Stimulated activated CD8-positive, alpha-beta memory T cell treated with anti-CD3 and anti-CD28 coated beads, Interleukin-12 subunit alpha, Interleukin-12 subunit beta, amount 100 ng/mL, for 24 hours (primary cell): ENCODE measurements around the gene BMP8B.
"Not testable (repeated sequence)": the region's sequence is repeated elsewhere in the genome, so short reads cannot be mapped to it uniquely, and the experiment has no call there.

Source experiments
- DNase-seq: peaks from one replicate; pipeline ENCODE4 v3.0.0-alpha.2; 2020; ENCODE audit errors: extremely low read depth

The BMP8B gene

DNA sequence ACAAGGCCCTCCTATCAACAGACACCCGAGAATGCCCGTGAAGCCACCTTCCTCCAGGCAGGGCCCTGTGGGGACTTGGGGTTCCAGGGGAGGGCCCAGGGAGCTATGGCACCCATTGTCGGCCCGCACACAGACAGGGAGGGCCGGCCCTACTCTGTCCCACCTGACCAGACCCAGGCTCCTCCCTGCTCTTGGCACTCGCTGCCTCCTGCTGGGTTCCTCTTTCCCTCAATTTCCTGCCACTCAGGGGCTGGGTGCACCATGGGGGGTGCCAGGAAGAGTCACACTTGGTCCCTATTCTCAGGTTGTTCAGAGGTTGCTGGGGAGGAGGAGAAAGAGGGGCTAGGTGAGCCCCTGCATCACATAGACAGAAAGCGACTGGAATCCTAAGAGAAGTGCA lies 9.5 kb downstream of the BMP8B start:
- no peak for DNase-seq

DNA sequence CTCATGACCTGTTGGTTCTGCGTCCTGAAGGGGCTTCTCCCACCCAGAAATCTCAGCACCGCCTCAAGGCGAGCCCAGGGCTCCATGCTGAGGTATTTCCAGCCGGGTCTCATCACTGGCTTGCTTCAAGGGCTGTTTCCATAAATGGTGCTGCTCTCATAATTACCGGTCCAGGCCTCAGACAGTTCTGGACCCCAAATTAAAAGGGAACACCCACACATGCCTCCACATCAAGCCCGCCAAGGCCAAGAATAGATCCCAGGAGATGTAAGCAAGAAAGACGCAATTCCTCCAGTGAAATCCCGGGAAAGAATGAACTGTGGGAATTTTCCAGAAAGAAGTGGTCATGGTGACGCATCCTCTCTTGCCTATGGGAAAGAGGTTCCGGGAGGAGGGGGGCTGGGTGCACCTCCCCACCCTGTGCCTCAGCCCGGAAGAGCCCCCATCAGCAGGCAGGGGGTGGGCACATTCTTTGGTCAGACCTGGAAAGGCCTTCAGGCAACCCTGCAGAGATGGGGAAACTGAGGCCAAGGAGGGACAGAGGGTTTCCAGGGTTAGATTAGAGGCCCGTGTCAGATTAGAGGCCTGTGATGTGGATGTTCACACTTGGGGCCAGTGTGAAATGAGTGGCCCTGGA lies 10.1 kb downstream of the BMP8B start:
- not testable (repeated sequence) for DNase-seq

DNA sequence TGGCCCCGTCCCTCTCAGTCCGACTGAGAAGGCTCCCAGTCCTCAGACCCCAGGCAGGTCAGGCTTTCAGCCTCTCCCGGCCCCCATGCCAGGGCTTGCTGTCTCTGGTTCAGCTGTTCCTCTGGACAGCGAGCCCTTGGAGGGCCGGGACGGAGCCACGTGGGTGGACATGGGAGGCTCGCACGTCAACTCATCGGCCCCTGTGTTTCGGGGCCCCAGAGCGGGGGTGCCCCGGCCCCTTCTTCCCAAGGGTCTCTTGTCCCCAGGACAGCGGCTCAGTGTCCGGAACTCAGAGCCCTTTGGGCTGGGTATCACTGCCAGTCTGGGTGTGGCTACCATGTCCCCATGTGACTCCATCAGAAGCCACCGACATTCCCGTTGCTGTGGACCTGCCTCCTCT lies 10.8 kb downstream of the BMP8B start:
- DNase-seq, result not testable (repeated sequence)

DNA sequence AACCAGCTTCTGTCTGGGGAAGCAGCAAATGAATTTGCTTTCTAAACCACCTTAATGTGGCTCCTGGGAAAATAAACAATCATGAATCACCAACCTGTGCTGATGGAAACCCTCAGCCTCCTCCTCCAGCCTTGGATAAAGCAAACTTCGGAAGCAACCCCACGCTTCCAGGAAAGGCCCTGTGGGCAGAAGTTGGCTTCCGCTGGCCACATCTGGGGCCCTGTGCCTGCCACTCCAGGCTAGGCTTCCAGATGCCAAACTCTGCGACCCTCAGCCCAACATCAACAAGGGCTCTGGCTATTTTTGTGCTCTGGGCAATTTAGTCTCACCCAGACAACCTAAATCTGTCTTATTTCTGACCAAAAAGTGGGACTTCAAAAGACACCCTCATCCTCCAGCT lies 11.4 kb downstream of the BMP8B start:
- DNase-seq, result no peak

DNA sequence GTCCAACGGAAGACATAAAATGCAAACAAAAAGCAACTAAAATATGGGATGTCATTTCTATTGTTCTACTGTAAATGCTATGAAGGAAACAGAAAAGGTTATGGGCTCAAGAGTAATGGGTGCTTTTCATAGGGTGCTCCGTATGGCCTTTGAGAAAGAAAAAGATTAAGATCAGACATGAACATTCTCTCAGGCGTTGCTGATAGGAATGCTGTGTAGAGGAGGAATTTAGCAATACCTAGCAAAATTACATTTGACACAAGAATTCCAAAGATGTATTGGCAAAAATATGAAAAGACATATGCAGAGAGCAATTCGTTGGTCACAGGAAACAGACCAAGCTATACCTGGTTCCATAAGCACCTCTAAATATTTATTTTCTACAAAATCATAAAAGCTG lies 11.8 kb downstream of the BMP8B start:
- DNase-seq, result no peak

DNA sequence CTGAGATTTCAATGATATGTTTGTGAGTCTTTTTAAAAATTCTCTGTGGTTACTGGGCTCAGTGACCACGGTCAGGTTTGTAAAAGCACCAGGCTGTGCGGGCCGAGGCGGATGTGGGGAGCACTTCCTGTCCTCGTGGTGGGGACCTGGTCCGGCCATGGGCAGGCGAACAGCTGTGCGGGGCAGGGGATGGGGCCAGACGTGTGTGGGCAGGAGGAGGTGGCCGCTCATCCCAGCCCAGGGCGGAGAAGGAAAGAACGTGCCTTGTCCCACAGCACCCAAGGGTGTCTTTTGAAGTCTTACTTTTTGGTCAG lies 12.3 kb downstream of the BMP8B start:
- no peak for DNase-seq

DNA sequence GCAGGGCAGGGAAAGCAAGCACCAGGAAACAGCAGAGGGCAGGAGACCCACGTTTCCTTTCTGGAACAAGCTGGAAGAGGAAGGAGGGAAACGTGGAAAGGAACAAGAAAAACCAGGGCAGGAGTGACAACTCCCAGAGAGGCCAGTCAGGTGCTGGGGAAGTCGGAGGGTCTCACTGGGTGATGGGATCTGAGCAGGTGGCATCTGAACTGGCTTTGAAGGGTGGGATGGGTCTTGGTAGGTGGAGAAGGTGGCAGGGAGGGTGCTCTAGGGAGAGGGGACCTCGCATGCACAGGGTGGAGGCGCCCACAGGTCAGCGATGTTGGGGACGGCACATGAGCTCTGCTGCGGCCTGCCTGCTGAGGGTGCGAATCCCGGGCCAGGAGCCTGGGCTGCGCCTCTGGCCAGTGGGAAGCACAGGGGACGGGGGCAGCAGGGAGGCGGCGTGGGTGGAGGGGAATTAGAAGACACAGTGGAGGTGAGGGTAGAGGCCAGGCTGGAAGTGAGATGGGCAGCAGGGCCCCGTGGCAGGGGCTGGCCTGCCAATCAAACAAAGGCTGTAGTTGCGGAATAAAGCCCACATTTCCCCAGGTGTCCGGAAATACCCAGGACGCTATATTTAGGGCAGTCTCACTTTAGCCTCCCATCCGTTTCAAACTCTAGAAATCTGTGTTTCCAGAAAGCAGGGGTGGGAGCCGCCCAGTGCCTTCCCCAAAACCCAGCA lies 12.8 kb downstream of the BMP8B start:
- DNase-seq, result not testable (repeated sequence)

DNA sequence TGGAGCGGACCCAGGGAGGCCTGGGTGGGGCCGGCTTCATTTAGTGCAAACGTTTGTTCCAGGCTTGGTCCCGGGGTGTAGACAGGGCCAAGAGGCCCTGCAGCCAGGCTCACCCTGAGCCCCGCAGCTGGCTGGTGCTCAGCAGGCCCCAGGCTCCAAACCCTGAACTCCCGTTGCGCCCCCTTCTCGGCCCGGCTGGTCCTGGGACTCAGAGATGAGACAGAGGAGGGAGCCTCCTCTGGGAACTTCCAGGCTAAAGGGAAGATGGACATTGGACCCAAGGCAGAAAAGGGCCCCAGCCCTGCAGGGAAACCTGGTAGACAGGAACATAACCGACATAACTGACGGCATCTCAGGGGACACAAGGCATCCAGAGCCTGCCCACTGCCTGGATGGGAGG lies 13.5 kb downstream of the BMP8B start:
- not testable (repeated sequence) for DNase-seq

DNA sequence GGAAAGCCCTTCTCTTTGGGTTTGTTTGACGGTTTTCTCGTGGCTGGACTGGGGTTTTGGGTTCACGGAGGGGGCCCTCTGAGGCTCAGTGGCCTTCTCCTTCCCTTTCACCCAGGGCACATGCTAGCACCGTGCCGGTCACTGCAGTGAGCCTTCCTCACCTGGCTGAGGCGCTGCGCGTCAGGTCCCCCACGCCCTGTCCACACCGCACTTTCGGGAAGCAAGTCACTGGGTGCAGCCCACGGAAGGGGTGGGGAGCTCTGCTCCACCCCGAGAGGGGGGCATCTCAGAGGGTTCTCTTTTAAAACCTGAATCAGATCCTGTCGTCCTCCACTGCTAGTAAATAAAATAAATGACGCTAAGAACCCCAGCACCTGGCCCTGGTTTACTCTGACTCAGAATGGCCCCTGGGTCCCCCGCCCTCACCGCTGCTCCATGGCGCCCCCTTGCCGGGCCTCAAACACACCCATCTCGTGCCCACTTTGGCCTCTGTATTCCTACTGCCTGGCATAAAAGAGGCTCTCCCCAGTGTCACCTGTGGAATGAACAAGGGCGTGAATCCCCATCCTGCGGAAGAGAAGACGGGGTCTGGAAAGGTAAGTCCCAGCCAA lies 15.2 kb downstream of the BMP8B start:
- DNase-seq, result not testable (repeated sequence)

DNA sequence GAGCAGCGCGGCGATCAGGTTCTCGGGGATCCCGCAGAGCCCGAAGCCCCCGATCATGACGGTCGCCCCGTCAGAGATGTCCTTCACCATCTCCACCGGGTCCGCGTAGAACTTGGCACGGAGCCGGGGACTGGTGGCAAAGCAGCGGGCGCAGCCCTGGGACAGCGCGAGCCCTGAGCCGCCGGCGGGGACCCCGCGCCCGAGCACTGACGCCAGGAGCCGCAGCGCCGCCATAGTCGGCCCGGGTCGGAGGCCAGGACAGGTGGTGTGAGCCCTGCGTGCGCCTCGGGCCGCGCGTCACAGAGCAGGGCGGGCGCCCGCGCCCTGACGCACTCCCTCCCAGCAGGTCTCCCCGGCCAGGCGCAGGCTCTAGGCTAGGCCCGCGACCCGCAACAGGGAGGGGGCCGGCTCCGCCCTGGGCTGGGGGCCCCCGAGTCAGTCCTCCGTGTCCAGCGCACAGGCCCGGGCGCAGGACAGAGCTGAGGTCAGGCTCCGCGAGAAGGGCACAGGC lies 17.6 kb downstream of the BMP8B start, which contains the start of gene OXCT2:
TSS of gene OXCT2 (minus strand) at position 327 of the 511 bp plus-strand sequence. CDS start at position 234, 93 bp downstream.
- not testable (repeated sequence) for DNase-seq

DNA sequence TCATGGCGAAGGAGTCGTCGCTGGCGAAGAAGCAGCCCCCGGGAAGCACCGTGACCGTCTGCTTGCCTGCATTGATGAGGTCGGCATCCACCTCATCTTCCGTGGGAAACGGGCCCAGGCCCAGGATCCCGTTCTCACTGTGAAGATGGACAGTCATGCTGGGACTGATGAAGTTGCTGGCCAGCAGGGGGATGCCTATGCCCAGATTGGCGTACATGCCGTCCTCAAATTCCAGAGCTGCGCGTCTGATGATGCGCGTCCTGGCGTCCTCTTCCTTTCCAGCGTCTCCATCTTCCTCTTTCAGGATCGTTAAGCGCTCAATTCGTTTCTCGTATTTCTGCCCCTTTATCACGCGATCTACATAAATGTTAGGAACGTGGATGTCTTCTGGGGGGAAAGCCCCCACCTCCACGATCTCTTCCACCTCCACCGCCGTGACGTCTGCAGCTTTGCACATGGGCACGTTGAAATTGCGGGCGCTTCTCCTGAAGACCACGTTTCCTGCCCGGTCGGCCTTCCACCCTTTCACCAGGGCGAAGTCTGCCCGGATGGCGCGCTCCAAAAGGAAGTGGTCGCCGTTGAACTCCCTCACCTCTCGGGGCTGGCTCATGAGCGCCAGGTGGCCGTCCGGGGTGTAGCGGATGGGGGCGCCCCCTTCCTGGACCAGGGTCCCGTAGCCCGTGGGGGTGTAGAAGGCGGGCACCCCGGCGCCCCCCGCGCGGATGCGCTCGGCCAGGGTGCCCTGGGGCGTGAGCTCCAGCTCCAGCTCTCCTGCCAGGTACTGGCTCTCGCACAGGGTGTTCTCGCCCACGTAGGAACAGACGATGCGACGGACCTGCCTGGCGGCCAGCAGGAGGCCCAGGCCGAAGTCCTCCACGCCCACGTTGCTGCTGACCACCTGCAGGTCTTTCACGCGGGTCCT lies 18.3 kb downstream of the BMP8B start:
- DNase-seq, result not testable (repeated sequence)

DNA sequence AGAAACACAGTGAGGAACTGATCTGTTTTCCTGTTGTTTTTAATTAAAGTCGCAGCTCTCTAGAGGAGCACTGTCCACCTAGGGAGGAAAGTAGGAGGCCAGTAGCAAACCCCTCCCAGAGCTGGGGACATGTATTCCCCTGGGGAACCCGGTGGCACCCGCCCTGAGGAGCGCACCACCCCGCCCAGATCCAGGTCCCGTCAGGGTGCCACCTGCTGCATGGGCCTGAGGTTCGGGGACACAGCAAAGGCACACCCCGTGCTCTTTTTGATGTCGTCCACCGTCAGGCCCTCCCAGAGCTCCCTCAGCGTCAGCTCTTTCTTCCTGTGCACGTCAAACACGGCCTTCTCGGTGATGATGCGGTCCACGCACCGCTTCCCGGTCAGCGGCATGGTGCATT lies 19.2 kb downstream of the BMP8B start:
- not testable (repeated sequence) for DNase-seq

DNA sequence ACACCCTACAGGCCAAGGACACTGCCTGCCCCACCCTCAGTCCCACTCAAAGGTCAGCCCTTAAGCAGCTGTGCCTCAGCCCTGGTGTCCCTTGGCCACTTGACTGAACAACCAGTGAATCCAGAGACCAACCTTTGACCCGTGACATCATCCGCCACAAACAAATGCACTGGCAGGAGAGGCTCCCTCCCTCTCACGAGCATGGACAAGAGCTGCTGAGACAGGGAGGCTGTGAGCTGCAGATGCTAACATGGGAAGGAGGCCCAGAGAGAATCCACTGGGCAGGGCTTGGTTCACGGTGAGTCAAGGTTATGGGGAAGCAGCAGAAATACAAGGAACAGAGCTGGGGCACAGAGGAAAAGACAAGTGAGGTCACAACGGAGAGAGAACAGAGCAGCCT lies 22.2 kb downstream of the BMP8B start:
- DNase-seq, result not testable (repeated sequence)

DNA sequence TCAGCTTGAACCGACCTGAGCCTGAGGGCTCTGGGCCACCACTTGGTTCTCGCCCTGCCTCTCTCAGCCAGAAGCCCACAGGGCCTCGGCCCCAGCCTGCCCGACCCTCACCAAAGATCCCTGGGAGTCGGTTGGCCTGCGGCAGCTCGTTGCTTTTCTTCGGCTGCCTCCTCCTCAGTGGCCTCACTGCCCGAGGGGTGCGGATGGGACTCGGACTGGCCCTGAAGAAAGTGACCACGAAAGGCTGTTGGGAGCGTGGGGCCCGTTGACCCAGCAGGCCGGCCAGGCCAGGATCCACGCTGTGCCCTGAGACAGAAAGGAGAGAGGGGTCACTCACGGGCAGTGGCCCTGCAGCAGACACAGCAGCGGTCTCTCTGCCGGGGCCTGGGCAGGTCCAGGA lies 24.2 kb downstream of the BMP8B start:
- DNase-seq, result not testable (repeated sequence)

DNA sequence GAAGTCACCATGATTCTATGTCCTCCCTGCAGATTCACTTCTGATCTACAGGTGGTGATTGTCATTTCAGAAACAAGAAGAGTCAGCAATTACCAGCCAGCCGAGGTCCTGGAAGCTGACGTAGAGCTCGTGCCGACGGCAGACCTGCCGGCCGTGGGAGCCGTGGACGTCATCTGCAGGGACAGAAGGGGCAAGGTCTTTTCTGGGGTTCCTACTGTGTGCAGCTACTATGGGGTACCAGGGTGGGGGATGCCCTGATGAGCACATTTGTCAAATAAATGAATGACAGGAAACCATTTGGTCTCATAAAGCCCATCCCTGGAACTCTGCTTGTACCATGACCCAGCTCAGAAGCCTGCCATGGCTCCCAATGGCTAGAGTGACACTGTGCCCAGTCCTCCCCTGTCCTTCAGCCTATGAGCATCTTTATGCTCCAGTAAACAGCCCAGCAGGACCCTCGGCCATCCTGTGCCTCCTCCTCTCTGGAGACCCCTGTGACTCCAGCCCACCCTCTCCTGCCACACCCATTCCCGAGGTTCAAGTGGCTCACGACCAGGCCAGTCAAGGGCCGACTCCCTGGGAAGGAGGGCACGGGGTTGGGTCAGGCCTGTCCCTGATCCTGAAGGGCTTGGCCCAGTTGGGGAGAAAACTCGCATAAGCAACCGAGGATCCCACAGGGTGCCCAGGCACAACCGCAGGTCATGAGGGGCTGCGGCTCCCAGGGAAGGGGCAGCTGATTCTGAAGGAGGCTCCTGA lies 24.9 kb downstream of the BMP8B start:
- not testable (repeated sequence) for DNase-seq

DNA sequence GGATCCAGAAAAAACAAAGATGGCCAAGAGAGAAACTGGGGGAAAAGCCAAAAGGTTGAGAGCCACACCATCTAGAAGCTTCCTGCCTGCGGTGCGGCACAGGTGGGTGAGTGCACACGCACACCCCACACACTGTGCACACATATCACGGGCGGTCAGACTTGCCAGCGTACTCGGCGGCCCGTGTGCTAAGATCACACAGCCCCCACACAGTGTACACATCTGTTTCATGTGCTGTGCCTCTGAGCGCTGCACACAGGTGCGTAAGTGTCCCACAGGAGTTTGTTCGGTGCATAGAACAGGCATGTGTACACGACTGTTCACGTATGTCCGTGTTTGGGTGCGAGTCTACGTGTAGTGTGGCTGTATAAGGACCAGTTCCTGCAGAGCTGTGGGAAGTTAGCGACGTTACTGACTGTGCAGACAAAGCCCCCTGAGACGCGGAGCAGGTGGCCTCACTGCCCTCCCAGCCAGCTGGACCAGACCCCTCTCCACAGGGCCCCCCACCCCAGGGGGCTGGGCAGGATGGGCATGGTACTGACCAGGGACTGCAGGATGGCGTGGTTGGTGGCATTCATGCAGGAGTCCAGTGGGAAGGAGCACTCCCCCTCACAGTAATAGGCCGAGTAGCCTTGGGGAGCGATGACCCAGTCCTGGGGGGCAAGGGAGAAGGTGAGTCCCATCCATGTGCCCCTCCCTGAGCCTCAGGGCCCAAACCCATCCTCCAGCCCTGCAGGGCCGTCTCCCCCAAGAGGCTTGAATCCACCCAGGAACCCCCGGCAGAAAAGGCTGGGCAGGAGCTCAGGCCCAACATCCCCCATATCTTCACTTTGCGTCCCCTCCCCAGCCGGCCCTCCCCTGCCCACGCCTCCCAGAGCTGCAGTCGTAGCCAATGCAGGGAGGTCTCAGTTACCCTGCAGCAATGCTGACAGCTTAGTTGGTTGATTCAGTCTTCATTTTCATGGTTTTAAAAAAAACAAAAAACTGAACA lies 25.8 kb downstream of the BMP8B start:
- no peak for DNase-seq

DNA sequence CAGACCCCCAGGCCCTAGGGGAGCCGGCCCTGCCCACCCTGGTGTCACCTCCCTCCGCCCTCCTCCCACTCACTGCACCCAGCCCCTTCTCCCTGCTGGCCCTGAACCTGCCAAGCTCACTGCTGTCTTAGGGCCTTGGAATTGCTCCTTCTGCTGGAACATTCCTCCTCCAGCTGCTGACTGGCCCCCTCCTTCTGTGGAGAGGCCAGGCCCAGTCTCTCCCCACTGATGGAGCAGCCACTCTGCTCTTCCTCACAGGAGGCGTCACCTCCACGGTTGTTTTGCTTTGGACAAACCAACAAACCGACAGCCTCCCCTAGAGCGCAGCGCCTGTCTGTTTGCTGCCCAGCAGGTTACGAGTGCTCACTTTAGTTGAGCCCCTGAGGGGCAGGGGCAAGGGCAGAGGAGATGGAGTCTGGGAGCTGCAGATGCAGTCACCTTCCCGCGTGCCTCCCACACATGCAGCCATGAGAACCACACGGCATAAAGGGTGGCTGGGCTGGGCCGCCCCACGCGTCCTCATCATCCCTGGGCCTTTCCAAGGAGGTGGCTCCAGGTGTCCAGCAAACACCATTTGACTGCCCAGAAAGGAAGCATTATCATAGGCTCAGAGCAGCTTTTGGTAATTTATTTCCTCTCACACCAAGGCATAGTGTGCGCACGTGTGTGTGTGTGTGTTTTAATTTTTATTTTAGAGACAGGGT lies 27.0 kb downstream of the BMP8B start:
- DNase-seq, result no peak

DNA sequence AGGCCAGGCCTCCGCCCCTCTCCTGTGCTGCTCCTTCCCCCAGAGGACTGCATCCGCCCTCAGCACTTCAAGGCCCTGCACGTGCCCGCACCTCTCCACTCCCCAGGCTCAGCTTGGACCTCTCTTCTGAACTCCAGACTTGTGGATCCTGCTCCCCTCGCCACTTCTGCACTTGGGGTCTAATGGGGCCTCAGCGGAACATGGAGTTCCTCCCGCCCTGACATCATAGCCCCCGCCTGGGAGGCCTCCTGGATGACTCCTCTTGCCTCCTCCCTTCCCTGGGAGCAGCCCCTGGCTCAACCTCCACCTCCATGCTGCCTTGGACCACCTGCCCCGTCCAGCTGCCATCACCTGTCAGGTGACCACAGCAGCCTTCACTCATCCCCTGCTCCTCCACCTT lies 27.6 kb downstream of the BMP8B start:
- no peak for DNase-seq
